ENCODE data around the gene TWNK. TPM values are rescaled to one million over a fixed set of nuclear protein-coding genes. Genes with fewer than 3 reads are reported as not detected.

Gene TWNK
- total and polyA plus RNA-seq, 2 donors (not counting 3 experiments of a cell fraction or from before 2014, with no cell fraction given) = 5.6 to 10.9 TPM

DNA sequence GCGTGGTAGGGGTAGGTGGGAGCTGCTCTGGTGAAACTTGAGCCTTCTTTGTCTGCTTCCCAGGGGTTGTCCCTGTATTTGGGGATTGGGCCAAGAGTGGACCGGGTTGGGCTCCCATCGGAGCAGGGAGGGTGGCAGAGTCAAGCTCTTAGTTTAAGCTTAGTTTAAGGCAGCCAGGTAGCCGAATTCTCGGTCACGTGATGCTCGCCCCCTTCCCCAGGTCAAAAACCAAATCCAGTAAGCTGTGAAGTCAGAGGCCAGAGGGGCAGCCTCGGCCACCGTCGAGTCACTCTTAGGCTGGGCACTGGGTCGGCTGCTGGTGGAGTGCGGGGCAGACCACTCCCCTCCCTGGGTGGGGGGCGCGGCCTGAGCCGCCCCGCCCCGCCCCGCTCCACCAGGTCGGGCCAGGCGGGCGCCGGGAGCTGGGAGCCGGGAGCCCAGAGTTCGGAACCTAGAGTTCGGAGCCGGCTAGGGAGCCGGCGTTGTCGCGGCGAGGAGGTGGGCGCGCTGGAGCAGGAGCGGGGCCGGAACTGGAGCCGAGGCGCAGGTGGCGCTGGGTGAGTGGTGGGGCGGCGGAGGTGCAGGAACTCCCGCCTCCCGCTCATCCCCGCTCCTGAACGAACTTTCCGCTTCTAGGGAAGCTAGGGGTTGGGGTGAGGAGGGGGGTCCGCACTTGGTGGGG is 9.5 kb downstream of the TWNK start:
- peaks cover 17% of the 10 kb centered on the region for H3K79me2 ChIP-seq (ENCODE audit: control insufficient read depth, insufficient read depth, low read length)
- peak overlapping the region; percentile 6 for H3K4me2 ChIP-seq (ENCODE audit: insufficient read depth, low read length)
- H3K9me3 ChIP-seq (replicated peaks; ENCODE audit: control insufficient read depth, insufficient read depth, low read length) = no peaks in the 10 kb centered on the region
- no peaks in the 10 kb centered on the region for H3K27me3 ChIP-seq (ENCODE audit: control insufficient read depth in 2 of 2, insufficient read depth in 2 of 2, low read length in 2 of 2)
- H3K36me3 ChIP-seq (ENCODE audit: control insufficient read depth in 2 of 2, extremely low read depth in 1 of 2, insufficient read depth in 2 of 2, low read length in 2 of 2) = peaks cover 2 to 3% of the 10 kb centered on the region in 2 experiments
- H4K20me1 ChIP-seq (replicated peaks; ENCODE audit: control insufficient read depth, extremely low read depth, insufficient read depth, low read length) = no peaks in the 10 kb centered on the region
- no peak for TF ChIP-seq POLR2AphosphoS5 (IDR thresholded peaks at IDR 0.05; ENCODE audit: insufficient read depth, low read depth, low read length)
- TF ChIP-seq FOS (IDR thresholded peaks at IDR 0.05; ENCODE audit: borderline replicate concordance, insufficient read depth, low read length) = no peak
- TF ChIP-seq, protein P1, sequence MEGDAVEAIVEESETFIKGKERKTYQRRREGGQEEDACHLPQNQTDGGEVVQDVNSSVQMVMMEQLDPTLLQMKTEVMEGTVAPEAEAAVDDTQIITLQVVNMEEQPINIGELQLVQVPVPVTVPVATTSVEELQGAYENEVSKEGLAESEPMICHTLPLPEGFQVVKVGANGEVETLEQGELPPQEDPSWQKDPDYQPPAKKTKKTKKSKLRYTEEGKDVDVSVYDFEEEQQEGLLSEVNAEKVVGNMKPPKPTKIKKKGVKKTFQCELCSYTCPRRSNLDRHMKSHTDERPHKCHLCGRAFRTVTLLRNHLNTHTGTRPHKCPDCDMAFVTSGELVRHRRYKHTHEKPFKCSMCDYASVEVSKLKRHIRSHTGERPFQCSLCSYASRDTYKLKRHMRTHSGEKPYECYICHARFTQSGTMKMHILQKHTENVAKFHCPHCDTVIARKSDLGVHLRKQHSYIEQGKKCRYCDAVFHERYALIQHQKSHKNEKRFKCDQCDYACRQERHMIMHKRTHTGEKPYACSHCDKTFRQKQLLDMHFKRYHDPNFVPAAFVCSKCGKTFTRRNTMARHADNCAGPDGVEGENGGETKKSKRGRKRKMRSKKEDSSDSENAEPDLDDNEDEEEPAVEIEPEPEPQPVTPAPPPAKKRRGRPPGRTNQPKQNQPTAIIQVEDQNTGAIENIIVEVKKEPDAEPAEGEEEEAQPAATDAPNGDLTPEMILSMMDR (IDR thresholded peaks at IDR 0.05; ENCODE audit: extremely low read depth in 1 of 2, insufficient read depth in 1 of 2, low read depth in 1 of 2, low read length in 2 of 2) = no peak
- TF ChIP-seq MYC (IDR thresholded peaks at IDR 0.05; ENCODE audit: low read depth, low read length) = no peak
- no peak for TF ChIP-seq GATA2 (IDR thresholded peaks at IDR 0.05; ENCODE audit: insufficient read depth, insufficient read length, low read depth, low read length)
- TF ChIP-seq EZH2 (IDR thresholded peaks at IDR 0.05; ENCODE audit: borderline replicate concordance, low read depth, low read length, severe bottlenecking) = no peak
- no peak for TF ChIP-seq JUN (IDR thresholded peaks at IDR 0.05; ENCODE audit: borderline replicate concordance, insufficient read depth, insufficient read length, low read depth)
- no peak for TF ChIP-seq POLR2A (IDR thresholded peaks at IDR 0.05; ENCODE audit: low read depth, low read length)
- TF ChIP-seq MAX (IDR thresholded peaks at IDR 0.05; ENCODE audit: insufficient read depth, insufficient read length) = no peak
- dilution Hi-C loops (cut with MboI; ENCODE audit: extremely low pct_ligation_motif_present, low sequenced_read_pairs) (no loop called here), intact Hi-C loops (cut with micrococcal nuclease) (no loop called here)
- BruUV-seq (replicated peaks) = no TSS peak
- no peak for DNase-seq (ENCODE audit: low read depth, low spot score)
- H3K9ac ChIP-seq (replicated peaks; ENCODE audit: extremely low read depth, insufficient read depth, low read length) = peak overlapping the region; percentile 28
- peak overlapping the region; percentile 45 to 52 (median 49) for H3K4me3 ChIP-seq (replicated peaks in 1 of 3; ENCODE audit: insufficient read depth in 1 of 3, low read depth in 1 of 3, low read length in 3 of 3)
- H3K9me1 ChIP-seq (replicated peaks; ENCODE audit: control insufficient read depth, extremely low read depth, insufficient read depth, low read length) = no peaks in the 10 kb centered on the region
- peaks cover 29% of the 10 kb centered on the region for H3K4me1 ChIP-seq (ENCODE audit: control insufficient read depth, extremely low read depth, insufficient read depth, low read length)
- H3K27ac ChIP-seq (ENCODE audit: insufficient read depth, low read depth, low read length) = no peak overlapping the region
- peak overlapping the region; percentile 87 for H2AFZ ChIP-seq (ENCODE audit: low read depth, low read length)
- CTCF ChIA-PET = interaction anchor here (0.5 to 12.6 kb wide), 7 partner anchors 9 to 145 kb away, joined by 4 to 254 read pairs (median 15); partner anchors contain the start of genes MRPL43, PDZD7, SEMA4G and SFXN3
- POLR2A ChIA-PET = no interaction called here
- no peak for FAIRE-seq
